Measurements from ENCODE around the gene ABCB7.
"Not testable (repeated sequence)": the region's sequence is repeated elsewhere in the genome, so short reads cannot be mapped to it uniquely, and the experiment has no call there.

Gene ABCB7

DNA sequence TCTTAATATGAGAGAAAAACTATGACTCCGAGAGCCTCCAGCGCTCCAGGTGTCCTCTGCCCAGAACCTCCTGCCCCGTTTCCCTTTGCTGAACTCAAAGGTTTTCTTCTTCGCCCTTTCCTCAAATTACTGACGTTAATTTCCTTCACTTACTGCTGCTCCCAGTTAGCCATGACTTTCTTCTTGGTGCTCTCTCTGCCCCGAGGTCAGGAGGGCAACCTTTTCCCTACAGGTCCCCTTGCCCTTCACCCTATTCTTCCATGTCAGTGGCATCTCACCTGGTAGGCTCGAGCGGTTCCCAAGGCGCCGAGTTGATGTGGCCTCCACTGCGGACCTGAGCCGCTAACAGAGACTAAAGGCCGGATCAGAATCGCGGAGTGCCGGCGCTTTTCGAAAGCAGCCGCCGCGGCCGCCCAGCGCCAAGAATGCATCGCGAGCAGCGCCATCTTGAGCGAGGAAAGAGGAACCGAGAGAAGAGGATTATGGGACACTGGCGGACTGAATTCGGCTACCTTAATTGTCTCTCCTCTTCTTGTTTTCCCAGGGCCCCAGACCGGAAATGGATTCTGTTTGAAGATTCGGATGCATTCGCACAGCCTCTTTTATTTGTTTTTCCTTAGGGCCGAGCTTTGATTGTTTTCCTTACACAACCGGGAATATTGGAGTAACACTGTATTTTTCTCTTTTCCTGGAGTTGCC lies at the start of gene ABCB7:
ABCB7 (minus strand) TSS at position 457 of the 699 bp plus-strand sequence; CDS start at position 446, 11 bp downstream.
- DNase-seq = peak; percentile 74

DNA sequence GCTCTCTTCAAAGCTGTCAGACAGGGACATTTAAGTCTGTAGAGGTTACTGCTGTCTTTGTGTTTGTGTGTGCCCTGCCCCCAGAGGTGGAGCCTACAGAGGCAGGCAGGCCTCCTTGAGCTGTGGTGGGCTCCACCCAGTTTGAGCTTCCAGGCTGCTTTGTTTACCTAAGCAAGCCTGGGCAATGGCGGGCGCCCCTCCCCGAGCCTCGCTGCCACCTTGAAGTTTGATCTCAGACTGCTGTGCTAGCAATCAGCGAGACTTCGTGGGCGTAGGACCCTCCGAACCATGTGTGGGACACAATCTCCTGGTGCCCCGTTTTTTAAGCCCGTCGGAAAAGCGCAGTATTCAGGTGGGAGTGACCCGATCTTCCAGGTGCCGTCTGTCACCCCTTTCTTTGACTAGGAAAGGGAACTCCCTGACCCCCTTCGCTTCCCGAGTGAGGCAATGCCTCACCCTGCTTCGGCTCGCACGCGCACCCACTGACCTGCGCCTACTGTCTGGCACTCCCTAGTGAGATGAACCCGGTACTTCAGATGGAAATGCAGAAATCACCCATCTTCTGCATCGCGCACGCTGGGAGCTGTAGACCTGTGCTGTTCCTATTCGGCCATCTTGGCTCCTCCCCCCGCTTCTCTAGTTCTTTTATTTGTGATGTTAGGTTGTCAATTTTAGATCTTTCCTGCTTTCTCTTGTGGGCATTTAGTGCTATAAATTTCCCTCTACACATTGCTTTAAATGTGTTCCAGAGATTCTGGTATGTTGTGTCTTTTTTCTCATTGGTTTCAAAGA lies 32.5 kb upstream of the ABCB7 start:
- peak; percentile 24 for DNase-seq

DNA sequence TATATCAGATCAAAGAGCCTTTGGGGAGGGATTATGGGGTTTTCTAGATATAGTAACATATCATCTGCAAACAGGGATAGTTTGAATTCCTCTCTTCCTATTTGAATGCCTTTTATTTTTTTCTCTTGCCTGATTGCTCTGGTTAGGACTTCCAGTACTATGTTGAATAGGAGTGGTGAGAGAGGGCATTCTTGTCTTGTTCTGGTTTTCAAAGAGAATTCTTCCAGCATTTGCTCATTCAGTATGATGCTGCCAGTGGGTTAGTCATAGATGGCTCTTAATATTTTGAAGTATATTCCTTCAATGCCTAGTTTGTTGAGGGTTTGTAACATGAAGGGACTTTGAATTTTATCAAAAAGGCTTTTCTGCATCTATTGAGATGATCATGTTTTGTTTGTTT lies 25.6 kb upstream of the ABCB7 start:
- DNase-seq = no peak

DNA sequence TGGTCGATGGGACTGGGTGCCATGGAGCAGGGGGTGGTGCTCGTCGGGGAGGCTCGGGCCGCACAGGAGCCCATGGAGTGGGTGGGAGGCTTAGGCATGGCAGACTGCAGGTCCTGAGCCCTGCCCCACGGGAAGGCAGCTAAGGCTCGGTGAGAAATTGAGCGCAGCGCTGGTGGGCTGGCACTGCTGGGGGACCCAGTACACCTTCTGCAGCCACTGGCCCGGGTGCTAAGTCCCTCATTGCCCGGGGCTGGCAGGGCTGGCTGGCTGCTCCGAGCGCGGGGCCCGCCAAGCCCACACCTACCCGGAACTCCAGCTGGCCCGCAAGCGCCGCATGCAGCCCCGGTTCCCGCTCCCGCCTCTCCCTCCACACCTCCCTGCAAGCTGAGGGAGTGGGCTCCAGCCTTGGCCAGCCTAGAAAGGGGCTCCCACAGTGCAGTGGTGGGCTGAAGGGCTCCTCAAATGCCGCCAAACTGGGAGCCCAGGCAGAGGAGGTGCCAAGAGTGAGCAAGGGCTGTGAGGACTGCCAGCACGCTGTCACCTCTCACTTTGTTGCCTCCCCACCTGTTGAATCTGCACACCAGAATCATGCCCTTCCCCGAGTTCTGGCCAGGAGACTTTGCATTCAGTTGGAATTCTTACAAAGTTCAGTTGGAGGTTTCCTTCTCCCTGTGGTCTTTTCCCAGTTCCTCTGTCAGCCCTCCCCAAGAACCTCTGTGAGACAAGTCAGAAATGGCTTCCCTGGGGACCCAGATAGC lies 23.6 kb upstream of the ABCB7 start:
- DNase-seq = not testable (repeated sequence)

DNA sequence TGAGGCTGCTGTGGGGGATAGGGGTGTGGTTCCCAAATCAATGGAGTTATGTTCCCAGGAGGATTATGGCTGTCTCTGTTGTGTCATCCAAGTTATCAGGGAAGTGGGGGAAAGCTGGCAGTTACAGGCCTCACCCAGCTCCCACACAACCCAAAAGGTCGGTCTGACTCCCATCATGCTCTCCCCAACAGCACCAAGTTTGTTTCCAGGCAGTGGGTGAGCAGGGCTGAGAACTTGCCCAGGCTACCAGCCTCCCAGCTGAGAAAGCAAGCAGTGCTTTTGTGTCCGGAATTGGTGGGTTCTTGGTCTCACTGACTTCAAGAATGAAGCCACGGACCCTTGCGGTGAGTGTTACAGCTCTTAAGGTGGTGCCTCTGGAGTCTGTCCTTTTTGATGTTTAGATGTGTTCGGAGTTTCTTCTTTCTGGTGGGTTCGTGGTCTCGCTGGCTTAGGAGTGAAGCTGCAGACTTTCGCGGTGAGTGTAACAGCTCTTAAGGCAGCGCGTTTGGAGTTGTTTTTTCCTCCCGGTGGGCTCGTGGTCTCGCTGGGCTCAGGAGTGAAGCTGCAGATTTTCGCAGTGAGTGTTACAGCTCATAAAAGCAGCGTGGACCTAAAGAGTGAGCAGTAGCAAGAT lies 16.3 kb upstream of the ABCB7 start:
- not testable (repeated sequence) for DNase-seq

DNA sequence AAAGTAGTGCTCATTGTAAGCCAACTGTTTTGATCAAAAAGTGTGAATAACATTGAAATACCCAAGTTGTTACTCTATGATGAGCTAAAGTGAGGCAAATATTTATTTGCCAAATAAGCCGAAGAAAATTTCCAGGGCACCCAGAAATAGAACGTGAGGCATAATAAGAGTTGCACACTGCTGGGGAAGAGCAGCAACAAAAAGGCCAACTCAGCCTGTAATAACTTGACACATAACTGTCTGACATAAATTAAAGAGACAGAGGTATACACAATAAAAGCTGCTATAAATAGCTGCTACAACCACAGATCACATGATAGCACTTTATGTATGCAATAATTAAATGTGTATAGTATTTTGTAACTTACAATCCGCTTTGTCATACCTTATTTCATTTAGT lies 2.0 kb upstream of the ABCB7 start:
- DNase-seq = no peak

DNA sequence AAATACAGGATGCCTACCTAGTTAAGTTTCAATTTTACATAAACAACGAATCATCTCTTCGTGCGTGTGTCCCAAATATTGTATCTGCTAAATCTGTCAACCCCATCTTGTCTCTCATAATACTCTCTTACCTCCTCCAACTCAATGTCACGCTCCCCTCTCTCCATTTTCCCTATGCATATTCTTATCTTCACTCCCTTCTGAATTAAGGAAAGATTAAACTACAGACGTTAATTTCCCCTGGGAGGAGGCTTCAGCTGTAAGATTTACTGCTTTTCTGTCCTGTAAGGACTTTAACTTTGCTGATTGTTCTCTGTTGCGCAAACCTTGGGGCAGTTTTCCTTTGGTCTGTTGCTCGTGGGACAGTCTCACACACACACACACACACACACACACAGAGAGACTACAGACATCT lies 455 bp upstream of the ABCB7 start:
- no peak for DNase-seq

DNA sequence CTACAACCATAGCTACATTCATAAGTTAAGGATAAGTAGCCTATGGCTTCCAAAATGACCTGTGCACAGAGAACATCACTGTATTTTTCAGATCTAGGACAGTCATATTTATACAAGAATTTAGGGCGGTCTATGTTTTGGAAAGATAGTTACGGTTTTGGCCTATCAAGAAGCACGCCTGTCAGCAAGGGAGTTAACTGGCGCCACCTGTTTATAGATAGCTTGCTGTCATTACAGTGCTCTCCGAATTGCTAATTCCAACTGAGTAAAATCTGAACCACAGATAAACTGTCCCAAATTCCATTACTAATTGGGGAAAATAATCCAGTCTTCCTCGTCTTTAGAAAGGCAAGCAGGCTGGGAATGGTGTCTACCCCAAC lies 646 bp downstream of the ABCB7 start:
- no peak for DNase-seq

DNA sequence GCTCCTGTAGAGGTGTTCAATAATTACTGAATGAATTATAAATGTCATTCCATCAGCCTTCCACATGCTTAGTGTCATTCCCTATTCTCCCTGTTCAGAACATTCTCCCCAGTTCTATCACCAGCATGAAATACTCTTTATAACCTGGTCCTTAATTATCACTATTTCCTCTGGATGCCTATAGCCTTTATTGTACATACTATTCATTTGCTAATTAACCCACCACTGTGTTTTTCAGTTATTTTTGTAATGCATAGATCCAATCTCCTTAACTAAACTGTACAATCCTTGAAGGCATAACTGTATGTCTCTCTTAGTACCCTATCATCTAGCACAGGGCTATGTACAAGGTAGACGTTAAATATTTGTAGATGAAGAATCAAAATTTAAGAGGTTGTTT lies 1.2 kb downstream of the ABCB7 start:
- no peak for DNase-seq

DNA sequence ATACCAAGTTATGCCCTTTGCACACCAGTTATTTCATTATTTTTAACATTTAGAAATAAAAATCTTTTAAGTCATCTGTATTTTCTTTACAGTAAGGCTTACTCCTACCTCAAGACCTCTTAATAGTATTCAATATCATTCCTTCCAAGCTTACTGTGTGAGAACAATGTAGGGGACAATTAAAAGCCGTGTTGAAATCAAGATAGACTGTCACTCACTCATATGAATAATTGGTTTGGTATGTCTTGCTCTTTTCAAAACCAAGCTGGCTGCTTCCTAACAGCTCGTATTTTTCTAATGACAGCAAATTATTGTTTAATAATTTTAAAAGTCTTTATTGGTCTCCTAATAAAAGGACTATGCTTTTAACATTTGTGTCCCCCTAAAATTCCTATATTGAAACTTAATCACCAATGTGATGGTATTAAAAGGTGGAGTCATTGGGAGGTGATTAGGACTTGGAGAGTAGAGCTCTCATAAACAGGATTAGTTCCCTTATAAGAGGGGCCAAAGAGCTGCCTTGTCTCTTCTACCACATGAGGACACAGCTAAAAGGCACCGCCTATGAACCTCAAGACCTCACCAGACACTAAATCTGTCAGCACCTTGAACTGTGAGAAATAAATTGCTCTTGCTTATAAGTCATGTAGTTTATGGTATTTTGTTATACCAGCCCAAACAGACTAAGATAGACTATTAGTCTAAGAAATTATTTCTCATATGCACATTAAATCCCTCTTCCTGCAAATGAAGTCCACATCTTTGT lies 4.1 kb downstream of the ABCB7 start:
- no peak for DNase-seq

DNA sequence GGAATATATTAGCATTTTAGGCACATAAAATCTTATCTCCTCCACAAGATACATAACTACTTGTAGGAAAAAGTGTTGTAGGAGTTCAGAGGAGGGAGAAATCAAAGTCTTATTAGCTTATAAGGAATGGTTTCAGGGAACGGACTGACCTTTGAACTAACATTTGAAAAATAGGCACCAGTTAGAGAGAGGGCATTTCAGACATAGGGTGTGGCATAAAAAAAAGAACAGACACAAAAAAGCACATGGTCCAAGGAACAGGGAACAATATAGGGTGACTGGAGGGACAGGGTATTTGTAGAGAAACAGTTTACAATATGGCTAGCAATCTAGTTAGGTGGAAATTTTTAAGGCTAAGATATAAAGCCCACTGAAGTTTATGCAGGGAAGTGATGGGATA lies 6.4 kb downstream of the ABCB7 start:
- no peak for DNase-seq

DNA sequence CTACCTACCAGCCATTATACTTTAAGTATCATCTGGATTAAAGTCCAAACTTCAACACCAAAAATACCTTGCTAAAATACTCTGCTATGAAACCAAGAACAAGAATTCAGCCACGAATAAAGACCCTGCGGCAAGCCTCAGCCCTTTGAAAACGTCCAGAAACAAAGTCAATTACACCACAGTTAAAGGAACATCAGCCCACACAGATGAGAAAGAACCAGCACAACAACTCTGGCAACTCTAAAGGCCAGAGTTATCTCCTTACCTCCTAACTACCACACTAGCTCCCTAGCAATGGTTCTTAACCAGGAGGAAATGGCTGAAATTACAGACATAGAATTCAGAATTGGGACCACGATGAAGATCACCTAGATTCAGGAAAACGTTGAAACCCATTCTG lies 23.4 kb downstream of the ABCB7 start:
- DNase-seq = no peak

DNA sequence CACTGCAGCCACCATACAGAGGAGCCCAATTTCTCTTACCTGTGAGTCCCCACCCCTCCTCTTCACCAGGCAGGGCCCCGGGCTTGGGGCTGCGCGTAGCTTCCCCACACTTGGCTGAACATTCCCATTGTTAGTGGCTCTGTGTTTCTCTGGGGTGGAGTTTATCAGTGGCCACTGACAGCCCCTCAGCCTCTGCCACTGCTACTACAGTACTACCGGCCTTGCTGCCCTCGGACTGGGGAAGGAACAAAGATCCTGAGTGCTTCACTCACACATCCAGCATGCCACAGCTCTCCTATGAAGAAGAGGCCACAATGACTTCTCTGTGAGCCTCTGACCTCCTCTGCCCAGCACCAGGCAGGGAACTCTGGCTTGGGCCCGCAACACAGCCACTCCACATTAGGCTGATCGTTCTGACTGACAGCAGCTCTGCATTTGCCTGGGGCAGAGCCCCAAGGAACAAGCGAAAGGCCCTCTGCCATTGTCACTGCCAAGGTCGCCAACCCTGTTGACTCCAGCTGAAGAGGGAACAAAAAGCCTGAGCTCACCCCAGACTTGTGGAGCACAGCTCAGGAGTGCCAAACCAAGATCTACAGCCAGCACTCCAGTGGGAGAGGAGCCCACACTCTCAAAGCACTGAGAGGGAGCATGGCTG lies 24.0 kb downstream of the ABCB7 start:
- no peak for DNase-seq

DNA sequence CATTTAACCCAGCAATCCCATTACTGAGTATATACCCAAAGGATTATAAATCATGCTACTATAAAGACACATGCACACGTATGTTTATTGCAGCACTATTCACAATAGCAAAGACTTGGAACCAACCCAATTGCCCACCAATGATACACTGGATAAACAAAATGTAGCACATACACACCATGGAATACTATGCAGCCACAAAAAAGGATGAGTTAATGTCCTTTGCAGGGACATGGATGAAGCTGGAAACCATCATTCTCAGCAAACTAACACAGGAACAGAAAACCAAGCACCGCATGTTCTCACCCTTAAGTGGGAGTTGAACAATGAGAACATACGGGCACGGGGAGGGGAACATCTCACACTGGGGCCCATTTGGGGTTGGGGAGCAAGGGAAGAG lies 27.0 kb downstream of the ABCB7 start:
- DNase-seq = not testable (repeated sequence)

DNA sequence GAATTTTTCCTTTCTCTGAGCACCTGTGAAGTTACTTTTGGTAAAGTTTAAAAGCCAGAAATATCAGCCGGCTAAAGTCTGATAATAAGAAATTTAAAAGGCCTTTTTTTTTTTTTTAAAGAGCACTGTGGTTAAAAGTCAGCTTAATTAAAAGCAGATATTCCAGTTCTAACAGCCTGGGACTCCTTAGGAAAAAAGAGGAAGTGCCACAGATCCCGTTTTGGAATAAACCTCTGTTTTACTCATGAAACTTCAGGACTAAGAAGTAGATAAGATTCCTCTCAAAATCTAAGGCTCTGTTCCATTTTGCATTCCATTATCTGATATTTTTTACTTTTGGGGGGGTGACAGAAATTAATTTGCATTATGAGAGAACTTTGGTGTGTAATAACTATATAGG lies 37.8 kb downstream of the ABCB7 start:
- no peak for DNase-seq

DNA sequence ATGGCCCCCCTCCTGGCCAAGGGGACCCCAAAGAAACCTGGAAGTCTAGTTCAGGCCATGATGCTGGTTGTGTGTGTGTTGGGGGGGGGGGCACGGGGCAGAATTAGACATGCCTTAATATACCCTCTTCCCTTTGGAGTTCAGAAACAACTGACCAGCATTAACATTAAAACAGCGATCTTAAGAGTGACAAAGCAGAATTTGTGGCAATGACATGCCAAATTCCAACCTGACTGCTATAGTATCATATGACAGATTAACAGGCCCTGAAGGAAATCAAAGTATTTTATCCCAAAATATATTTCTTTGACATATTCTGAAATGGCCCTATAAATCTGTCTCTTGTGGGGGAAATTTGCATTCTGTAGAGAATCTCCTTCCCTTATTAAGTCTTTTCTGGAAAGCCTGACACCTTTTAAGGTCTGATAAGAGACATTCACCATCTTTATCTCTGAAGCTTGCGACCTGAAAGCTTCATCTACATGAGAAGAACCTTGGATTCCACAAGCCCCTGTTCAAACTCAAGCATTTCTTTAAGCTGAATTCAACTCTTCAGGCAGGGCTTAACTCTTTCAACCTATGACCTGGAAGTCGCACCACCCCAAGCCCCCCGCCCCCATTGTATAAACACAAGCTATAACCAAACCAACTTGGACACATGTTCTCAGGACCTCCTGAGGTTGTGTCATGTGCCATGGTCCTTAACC lies 40.2 kb downstream of the ABCB7 start:
- DNase-seq = no peak

DNA sequence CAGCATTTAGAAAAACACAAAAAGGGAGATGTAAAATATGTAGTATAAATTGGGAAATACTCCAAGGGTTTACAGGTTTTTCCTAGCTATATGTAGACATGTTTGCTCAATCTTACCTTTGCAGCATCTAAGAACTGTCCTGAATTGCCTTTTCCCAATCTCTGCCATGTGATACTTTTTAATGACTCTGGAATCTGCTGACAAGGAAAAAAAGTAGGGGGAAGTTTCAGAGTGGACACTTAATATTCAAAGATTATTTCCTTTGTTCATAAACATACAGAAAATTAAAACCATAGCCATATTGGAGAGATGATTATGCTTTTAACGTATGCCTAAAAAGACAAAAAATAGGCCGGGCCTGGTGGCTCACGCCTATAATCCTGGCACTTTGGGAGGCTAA lies 41.4 kb downstream of the ABCB7 start:
- no peak for DNase-seq

DNA sequence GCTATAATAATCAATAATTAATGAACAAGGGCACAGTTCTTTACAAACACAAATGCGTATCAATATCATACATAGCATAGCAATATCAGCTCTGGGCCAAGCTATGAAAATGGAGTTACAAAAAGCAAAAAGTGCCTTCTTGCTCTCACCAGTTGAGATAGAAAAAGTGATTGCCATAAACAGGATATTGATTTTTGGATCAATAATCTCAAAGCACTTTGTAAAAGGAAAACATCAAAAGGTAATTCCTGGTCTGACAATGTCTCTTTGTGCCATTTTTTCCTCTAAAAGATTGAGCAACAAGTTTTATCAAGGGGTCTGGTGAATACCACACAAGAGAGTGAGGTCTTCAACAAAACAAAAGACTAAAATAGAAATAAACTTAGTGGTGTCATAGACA lies 42.4 kb downstream of the ABCB7 start:
- DNase-seq = no peak

DNA sequence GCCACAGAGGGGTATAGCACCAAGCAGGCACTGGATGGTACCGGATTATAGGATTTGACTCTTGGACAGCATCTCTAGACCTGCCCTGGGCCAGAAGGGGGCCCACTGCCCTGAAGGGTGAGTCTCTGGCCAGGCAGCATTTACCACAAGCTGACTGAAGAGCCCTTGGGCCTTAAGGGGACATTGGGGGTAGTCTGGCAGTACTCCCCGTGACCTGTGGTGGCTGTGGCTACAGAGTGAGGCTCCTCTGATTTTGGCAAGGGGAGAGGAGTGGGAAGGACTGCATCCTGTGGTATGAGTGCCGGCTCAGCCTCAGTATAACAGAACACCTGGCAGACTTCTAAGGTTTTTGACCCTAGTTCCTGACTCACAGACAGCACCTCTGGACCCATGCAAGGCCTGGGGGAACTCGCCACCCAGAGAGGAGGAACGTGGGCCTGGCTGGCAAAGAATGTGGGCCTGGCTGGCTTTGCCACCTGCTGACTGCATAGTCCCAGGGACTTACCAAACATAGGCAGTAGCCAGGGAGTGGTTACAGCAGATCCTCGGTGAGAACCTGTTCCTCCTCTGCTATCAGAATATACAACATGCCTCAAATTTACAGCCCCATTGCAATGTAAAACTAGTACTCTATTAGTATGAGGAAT lies 48.1 kb downstream of the ABCB7 start:
- DNase-seq = no peak

DNA sequence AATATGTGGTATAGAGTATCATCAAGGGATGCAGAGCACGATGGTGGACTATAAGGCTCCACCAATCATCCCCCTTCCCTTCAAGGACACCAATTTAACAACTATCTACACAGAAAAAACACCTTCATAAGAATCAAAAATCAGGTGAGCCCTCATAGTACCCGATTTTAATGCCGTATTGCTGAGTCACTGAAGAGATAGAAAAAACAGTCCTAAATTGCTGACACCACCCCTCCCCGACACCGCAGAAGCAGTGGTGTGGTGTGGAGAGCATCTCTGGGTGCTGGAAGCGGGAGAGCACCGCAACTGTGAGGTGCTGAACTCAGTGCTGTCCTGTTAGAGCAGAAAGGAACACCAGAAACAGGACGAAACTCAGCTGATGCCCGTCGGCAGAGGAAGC lies 49.3 kb downstream of the ABCB7 start:
- no peak for DNase-seq

DNA sequence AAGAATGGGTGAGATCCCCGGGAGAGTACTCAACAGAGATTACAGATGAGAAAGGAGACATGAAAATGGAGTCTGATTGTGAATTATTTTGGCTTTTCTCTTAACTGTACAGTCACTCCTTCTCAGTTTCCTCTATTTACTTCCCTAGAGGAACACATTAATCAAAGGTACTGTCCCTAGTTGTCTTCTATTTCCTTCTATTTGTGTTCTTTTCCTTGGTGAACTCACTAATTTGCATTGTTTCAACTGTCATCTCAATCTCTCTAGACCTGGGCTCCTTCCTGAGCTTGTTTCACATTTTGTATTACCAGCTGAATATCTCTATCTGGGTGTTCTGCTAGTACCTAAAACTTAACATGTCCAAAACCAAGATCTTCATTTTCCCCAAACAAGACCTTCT lies 59.8 kb downstream of the ABCB7 start:
- no peak for DNase-seq

All from activated CD8-positive, alpha-beta memory T cell treated with anti-CD3 and anti-CD28 coated beads for 24 hours (primary cell).